Endothelial cell of umbilical vein (primary cell): ENCODE data around the gene PNCK. TPM values are rescaled to one million over a fixed set of nuclear protein-coding genes. Genes with fewer than 3 reads are reported as not detected.

ENCODE experiments used
- polyA plus RNA-seq, 4 experiments: library from polyadenylated mRNA; depleted of rRNA in 3 of 4; stranded (reverse) in 3 of 4; unstranded in 1 of 4; fragments of >200 nt; gene quantifications; 2 replicates each; pipeline versions ENCODE4 v1.2.1 to v1.2.3, GENCODE V29; 2011 to 2012; ENCODE audit warnings: missing spikeins in 1 of 4
- small RNA-seq: library from RNA; depleted of rRNA; stranded (forward); fragments of <200 nt; gene quantifications from one replicate; pipeline ENCODE3, GENCODE V24; 2012; ENCODE audit warnings: low replicate concordance, low read depth; ENCODE audit not compliant: insufficient read depth, insufficient read length
- total RNA-seq: library from RNA; stranded (reverse); gene quantifications from 2 replicates; pipeline ENCODE4 v1.2.3, GENCODE V29; 2021

The PNCK gene
- total and polyA plus RNA-seq, 2 donors (not counting 3 experiments of a cell fraction or from before 2014, with no cell fraction given), result 0.12 TPM; not detected in 1

Small RNA genes within 50 kb of the gene (small RNA-seq; reads per million reads assigned to genes)
- gene RN7SL687P, result not detected

Other genes starting within 250 kb of the PNCK start
- gene TREX2, start 227.8 kb downstream of the PNCK start, total RNA-seq, result 0.82 and 1.9 TPM in 2 replicates
- 0.99 and 1.9 TPM in 2 replicates for gene TREX2, start 227.8 kb downstream of the PNCK start, polyA plus RNA-seq
- gene HAUS7, start 203.2 kb downstream of the PNCK start, total RNA-seq, result 30.6 and 46.4 TPM in 2 replicates
- 31.0 and 33.4 TPM in 2 replicates for gene HAUS7, start 203.2 kb downstream of the PNCK start, polyA plus RNA-seq
- gene BGN, start 178.8 kb downstream of the PNCK start, total RNA-seq, result 453 and 479 TPM in 2 replicates
- 879 and 880 TPM in 2 replicates for gene BGN, start 178.8 kb downstream of the PNCK start, polyA plus RNA-seq
- 0.07 and 0.16 TPM in 2 replicates for gene ATP2B3, start 156.2 kb downstream of the PNCK start, total RNA-seq
- gene ATP2B3, start 156.2 kb downstream of the PNCK start, polyA plus RNA-seq, result 0.01 and 0.02 TPM in 2 replicates
- gene CCNQ, start 74.7 kb downstream of the PNCK start, total RNA-seq, result 20.8 and 21.3 TPM in 2 replicates
- gene CCNQ, start 74.7 kb downstream of the PNCK start, polyA plus RNA-seq, result 37.0 and 42.9 TPM in 2 replicates
- 0.35 TPM in 1 of 2 replicates, not detected in the other for gene DUSP9, start 26.6 kb downstream of the PNCK start, total RNA-seq
- 0.04 and 0.05 TPM in 2 replicates for gene DUSP9, start 26.6 kb downstream of the PNCK start, polyA plus RNA-seq
- gene SLC6A8, start 14.1 kb upstream of the PNCK start, total RNA-seq, result 23.6 and 28.8 TPM in 2 replicates
- 22.7 and 22.8 TPM in 2 replicates for gene SLC6A8, start 14.1 kb upstream of the PNCK start, polyA plus RNA-seq
- 198 and 203 TPM in 2 replicates for gene BCAP31, start 50.6 kb upstream of the PNCK start, total RNA-seq
- 169 and 220 TPM in 2 replicates for gene BCAP31, start 50.6 kb upstream of the PNCK start, polyA plus RNA-seq
- gene ABCD1, start 51.0 kb upstream of the PNCK start, total RNA-seq, result 12.9 and 14.3 TPM in 2 replicates
- 9.1 and 11.3 TPM in 2 replicates for gene ABCD1, start 51.0 kb upstream of the PNCK start, polyA plus RNA-seq
- 29.7 and 31.4 TPM in 2 replicates for gene PLXNB3, start 90.4 kb upstream of the PNCK start, total RNA-seq
- 19.0 and 27.1 TPM in 2 replicates for gene PLXNB3, start 90.4 kb upstream of the PNCK start, polyA plus RNA-seq
- gene SRPK3, start 107.2 kb upstream of the PNCK start, total RNA-seq, result 0.18 and 0.40 TPM in 2 replicates
- gene SRPK3, start 107.2 kb upstream of the PNCK start, polyA plus RNA-seq, result 0.25 and 0.29 TPM in 2 replicates
- 57.7 and 60.7 TPM in 2 replicates for gene IDH3G, start 120.6 kb upstream of the PNCK start, total RNA-seq
- 116 and 128 TPM in 2 replicates for gene IDH3G, start 120.6 kb upstream of the PNCK start, polyA plus RNA-seq
- 235 and 242 TPM in 2 replicates for gene SSR4, start 120.9 kb upstream of the PNCK start, total RNA-seq
- gene SSR4, start 120.9 kb upstream of the PNCK start, polyA plus RNA-seq, result 732 and 1,321 TPM in 2 replicates
- 0.09 TPM in 2 replicates for gene PDZD4, start 156.7 kb upstream of the PNCK start, total RNA-seq
- gene PDZD4, start 156.7 kb upstream of the PNCK start, polyA plus RNA-seq, result 0.07 and 0.08 TPM in 2 replicates
- not detected in 2 replicates for gene L1CAM, start 212.4 kb upstream of the PNCK start, total RNA-seq
- gene L1CAM, start 212.4 kb upstream of the PNCK start, polyA plus RNA-seq, result 0.01 and 0.02 TPM in 2 replicates
- not detected in 2 replicates for gene AVPR2, start 230.9 kb upstream of the PNCK start, total RNA-seq
- not detected in 2 replicates for gene AVPR2, start 230.9 kb upstream of the PNCK start, polyA plus RNA-seq